CD4-positive, alpha-beta T cell treated with Interleukin-12 subunit alpha and Interleukin-12 subunit beta, for 1 hour (primary cell): ENCODE data around the gene HOXC12.

Experiments used
- DNase-seq: peaks from one replicate; pipeline ENCODE4 v3.0.0-alpha.2; 2020

HOXC12 gene, protein sequence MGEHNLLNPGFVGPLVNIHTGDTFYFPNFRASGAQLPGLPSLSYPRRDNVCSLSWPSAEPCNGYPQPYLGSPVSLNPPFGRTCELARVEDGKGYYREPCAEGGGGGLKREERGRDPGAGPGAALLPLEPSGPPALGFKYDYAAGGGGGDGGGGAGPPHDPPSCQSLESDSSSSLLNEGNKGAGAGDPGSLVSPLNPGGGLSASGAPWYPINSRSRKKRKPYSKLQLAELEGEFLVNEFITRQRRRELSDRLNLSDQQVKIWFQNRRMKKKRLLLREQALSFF

DNA sequence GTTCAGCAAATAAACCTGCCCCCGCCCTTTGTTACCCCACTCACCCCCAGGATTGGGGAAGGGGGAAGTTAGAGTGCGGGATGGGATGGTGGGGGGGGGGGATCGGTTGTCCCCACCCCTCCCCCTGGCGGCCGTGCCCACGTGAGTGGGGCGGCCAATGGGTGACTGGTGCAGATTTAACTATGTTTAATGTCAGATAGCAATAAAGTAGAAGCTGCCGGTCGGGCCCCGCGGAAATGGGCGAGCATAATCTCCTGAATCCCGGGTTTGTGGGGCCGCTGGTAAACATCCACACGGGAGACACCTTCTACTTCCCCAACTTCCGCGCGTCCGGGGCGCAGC, at the start of gene HOXC12:
Gene HOXC12, plus strand, starts transcription at position 210 of the 342 bp plus-strand sequence. Its CDS starts 27 bp downstream, at position 237.
- DNase-seq, result no peak

DNA sequence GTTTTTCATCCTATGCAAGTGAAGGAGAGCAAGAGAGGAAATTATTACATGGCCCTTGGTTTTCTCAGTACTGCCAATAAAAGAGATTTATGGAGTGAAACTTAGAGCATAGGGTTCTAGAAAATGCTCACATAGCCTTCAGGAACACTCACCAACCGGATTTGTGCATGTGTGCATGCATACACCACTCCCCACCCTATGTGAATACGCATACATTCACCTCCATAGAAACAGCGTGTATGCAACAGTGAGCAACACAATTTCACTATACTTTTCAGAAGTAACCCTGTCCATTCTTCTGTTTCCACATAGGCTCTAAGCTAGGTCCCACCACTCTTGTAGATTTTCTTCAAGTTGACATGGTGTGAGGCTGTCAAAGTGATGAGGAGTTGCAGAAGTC, 47.6 kb upstream of the HOXC12 start:
- DNase-seq, result no peak

DNA sequence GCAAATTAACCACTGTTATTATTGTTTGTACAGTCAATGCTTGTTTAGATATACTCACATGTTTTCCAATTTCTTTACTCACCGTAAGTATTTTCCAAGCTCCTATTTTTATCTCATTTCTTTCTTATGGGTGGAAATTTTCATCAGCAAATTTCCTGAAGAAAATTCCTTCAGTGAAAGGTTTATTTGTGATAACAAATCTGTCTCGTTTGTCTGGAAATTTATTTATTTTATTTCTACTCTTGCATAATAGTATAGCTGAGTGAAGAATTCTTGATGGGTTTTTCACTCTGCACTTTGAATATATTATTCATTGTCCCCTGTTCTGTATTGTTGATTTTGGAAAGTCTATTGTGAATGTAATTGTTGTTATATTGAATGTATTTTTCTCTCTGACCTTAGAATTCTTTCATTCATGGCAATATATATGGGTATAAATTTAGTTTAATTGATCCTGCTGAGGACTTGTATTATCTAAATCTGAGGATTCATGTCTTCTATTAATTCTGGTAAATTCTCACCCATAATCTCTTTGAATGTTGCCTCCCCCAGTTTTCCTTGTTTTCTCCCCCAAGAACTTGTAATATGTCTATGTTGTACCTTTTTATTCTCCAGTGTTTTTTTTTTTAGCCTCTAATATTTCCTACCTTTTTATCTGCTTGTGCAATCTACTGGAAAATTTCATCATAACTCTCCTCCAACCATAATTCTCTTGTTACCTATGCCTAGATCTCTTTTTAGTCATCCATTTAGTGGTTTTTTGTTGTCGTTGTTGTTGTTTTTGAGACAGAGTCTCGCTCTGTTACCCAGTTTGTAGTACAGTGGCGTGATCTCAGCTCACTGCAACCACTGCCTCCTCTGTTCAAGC, 37.7 kb upstream of the HOXC12 start:
- no peak for DNase-seq

DNA sequence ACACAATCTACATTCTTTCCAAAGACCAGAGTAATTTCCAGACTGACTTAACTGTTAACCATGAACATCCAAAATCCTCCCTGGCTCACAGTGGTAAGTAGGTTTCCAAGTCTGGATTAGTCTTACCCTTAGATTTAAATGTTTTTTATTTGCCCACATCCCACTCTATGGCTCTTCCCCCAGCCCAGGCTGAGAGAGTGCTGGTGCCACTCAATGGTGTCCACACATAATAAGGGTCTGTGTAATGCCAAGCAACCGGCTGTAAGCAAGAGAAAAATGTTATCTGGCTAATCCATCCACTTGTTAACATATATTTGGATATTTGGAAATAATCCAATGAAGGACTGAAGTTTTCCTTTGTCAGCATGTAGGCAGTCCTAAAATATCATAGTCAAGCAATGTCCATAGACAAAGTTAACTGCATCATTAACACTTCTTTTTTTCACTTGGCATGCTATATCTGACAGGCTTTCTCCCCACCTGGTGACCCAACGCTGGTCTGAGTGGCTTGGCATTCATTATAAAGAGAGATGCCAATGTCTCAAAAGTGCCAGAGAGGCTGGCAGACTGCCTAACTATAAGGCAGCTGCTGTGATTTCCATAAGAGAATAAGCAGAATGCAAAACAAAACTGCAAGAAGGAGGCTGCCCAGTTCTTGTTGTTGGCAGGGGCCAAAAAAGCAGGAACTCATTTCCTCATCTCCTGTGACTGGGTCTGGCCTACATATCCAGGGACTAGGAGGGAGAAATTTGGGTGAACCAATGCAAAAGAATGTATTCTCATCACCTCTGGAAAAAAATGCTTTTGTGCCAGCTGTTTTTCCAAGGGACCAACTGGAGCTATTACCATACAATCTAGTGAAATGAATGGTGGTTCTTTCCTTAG, 29.9 kb upstream of the HOXC12 start:
- DNase-seq, result no peak

DNA sequence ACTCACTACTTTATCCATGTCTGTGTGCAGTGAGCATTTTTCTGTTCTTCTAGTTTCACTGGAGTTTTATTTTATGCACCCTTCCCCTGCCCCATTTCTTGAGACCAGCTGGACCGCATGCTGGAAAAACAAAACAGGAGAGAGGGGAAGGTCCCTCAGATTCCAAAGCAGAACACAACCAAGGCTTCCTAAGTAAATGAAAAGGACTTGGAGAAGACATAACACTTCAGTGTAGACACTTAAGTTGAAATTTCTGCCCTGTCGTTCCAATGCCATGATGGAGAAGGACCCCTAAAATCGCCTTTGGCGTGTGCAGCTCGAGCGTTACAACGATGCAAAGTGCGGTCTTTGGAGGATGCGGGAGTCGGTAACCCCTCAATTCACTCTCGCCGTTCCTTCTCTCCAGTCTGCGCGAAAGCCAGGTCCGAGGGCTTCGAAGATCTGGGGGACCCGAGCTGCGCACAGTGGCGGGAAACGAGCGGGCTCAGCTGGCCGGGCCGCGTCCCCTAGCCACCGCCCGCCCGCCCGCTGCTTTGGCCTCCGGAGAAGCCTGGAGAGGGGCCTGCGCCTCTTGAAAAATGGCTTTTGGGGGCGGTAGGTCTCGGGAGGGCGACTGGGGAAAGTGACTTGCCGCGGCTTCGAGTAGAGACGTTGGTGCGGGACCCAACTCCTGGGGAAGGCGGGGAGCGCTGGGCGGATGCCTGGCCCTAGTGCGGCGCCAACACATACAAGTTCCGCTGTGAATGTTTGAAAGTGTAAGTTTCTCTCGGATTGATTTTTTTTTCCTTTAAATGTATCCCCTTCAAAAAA, 27.3 kb upstream of the HOXC12 start:
- no peak for DNase-seq

DNA sequence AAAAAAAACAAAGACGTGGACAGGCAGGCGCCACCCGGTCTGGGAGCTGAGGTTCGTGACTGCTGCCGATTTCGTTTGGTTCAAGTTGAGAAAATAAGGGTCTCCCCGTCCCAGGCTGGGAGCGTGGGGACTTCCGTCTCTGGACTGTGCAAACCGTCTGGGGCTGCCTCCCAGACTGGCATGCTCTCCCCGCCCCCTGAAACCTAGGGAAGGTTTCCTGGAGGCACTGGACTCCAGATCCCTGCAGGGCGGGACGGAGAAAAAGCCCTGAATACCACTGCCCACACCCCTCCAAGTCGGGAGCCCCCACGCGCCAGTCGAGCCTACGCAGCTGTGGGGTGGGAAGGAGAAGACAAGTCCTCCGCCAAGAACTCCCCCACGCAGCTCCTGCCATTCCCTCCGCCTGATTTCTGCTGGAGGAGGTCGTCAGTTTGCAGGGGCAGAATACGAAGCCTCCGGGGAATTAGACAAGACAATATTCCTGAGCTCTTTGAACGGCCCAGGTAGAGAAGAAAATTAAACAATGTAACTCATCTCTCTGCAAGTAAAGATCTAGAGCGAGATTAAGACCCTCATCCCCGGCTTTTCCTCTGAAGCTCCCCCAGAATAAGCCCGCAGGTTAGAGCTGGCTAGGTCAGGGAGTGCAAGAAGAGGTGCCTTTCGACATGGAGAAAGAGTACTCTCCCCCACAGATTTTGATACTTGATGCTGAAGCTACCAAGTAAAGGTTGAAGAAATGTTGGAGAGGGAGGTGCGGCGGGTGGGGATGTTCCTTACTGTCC, 26.5 kb upstream of the HOXC12 start:
- DNase-seq, result no peak

DNA sequence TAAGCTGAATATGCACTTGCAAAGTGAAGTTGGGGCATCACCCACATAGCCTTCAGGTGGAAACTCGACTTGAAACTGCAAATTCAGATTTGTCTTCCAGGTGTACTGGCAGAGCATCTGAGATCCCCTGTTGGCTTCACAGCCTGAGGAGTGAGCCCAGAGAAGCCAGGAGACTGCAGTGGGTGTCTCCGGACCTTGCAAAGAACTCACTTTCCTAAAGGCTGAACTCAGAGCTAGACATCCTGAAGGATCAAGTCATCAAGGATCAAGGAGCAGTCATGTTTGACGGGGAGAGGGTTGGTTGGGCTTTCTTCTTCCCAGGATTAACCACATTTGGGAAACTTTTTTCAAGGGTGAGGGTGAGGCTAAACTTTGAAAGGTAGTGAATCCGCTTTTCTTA, 25.2 kb upstream of the HOXC12 start:
- no peak for DNase-seq

DNA sequence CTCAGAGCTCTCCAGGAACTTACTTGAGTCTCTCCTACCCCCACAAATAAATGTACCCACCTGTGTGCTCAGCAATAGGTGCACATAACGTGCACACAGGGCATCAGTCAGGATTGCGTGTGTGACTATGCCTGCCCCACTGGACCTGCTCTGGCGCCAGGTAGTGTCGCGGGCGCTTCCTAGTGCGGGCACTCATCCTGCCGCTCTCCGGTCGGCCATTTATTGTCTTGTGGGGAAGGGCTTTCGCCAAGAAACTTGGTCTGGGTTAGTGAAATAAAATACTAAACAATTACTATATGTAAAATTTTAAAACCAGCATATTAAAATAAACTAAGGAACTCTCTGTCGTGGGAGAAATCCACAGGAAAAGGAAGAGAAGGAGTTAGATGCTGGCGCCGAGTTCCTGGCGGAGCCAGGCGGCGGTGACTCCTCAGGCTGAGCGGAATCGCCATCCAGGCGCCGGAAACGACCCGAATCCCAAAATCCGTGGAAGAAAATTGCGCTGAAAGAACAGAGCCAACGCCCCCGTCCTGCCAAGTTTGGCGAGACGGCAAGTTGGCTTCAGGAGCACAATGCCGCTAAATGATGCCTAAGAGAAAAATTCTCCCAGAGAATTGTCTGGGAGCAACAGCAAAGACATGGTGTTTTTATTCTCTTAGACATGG, 24.0 kb upstream of the HOXC12 start:
- no peak for DNase-seq

DNA sequence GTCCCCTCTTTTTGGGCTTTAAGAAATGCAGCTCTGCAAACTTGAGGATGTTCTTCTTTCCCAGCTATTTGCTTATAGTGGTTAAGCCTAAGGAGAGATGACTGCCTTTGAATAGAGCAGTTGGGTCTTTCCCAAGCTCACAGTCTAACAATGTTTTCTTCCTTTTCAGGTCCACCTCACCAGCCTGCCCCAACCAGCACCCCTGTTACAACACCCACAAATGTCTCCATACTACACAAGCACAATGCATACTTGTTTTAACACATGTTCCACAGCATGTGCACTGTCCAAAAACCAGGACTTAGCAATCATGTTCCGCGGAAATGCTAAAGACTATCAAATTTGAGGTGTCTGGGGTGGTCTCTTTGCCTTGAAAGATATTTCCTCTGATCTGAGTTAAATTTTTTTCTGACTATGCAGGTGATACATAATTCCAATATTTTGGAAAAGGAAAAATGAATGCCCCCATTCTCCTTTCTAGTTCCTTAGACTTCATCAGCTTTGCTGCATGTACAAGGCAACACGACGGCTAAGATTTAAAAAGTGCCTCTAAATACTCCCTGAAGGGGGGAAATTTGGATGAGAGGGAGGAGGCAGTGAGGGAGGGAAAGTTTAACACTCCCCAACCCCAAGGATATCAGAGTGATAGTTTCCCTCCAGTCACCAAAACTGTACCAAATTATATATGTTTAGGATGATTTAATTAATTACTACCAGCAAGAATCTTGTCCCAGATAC, 22.7 kb upstream of the HOXC12 start:
- DNase-seq, result no peak

DNA sequence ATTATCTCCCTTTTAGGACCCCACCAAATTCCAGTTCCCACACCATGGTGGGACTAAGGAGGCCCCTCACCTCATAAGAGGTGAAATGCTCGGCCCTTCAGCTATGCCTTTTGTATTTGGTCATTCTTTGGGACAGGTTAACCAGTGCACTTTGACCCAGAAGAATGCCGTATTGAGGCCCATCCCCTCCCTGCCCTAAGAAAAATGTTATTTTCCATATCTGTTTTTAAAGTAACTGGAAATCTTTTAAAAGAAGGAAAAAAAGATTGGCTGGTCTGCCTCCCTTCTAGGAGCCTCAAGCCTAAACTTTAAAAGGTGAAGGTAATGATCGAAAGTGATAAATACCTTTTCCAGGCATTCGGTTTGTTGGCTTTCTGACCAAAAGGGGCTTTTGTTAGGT, 21.8 kb upstream of the HOXC12 start:
- DNase-seq, result no peak

DNA sequence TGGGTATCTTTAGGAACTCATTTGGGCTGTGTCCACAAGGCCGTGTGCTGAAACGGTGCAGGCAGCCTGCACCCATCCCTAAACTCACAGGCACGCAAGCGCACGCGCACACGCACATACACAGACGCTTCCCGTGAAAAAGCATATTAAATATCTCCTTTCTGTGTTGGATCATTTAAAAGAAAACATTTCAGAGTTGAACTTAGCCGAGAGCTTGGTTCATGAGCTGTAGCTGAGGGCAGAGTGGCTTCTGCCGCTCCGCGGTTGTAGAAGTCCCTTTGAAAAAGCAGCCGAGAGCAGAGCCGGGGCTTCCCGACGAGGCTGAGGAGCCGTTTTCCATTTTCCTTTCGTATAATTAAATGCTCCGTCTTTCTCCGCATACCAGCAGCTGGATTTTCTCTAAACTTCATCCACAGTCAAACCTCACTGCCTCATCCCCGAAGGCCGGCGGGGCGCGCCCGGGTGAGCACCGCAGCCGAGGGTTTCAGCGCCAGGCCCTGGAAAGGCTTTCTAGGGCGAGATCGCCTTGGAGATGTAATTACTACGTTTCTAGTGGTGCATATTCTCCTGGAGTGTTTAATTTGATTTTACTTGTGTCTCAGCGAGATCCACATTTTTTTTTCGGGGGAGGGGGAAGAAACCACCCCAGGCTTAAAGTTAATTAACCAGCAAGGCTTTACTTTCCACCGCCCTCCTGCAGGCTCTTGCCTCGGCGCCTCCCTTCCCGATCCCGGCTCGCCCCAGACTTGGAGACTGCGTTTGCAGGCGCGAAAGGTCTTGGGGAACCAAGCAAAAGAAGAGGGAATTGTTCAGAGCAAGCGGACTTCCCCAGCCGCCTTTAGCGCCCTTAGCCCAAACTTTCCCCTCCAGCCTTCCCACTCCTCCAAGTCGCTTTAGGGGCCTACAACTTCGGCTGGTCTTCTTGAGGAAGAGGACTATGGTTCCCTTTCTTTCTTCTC, 19.0 kb upstream of the HOXC12 start:
- no peak for DNase-seq

DNA sequence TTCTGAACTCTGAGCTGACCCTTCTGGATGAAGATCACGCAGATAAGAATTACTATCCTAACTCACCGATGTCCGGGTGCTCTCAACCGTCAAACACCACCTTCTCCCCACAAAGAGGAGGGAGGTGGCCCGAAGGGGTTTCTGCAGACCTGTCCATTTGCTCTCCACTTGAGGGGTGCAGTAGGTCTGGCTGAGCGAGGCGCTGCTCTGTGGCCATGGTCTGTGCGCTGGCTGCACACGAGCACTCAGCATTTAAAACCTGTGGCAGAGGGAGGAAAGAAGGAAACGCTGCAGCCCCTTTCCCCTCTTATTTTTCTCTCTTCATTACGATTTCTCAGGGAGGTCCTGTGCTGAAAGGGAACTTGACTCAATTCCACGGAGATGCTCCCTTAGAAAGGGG, 17.6 kb upstream of the HOXC12 start:
- no peak for DNase-seq

DNA sequence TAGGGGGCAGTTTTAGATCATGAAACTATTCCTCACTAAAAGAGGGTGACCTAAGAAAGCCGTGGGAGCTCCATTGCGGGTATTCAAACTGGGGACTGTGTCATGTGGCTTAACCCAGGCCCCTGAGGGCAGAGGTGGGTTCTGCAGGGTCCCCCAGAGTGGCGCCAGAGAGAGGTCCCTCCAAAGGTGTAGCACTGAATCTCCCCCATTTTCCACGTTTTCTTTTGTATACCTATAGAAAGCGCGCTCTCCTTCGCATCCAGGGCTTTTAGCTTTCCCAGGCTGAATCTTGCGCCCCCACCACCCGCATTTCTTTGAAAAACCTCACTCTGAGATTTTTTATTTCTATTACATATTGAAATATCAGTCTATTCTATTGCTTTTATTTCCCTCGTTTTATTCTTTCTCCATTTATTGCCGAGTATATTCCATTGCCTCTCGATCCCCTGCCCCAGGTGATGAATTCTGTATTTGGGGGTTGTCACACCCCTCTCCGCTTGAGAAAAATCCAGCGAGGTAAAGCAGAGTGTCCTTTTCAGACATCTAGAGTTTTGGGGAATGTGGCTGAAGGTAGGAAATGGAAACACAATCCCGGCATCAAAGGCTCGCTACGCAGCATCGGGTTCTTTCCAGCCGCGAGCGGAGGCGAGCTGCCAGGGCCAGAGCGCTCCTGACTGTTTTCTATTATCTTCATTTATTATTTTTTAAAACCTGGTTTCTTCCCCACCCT, 16.9 kb upstream of the HOXC12 start:
- DNase-seq, result no peak

DNA sequence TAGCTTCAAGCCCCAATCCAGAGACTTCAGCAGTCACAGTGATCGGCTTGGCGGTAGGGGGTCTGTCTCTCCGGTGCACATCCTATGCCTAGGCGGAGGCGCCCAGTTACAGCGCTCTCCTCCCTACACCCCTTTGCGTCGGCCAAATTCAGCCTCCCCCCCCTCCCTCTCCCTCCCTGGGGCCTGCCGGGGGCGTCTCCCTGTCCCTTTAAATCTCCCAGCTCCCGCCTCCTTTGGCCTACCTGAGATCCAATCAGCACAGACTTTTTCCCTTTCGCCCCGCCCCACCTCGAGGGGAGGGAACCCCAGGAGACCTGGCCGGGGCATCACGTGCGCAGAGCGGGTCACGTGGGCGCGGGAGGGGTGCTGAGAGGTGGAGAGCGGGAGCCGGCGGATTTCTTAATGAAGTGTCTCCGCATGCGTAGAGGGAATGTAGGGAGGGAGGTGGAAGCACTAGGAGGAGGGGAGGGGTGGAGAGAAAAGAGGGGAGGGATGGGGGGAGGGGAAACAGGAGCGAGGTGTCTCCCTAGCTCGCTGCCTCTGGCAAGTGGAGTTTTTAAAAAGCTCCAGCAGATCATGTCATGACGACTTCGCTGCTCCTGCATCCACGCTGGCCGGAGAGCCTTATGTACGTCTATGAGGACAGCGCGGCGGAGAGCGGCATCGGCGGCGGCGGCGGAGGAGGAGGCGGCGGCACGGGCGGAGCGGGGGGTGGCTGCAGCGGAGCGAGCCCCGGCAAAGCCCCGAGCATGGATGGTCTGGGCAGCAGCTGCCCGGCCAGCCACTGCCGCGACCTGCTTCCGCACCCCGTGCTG, 16.2 kb upstream of the HOXC12 start, which contains the start of gene HOXC13:
Gene HOXC13, plus strand, starts transcription at position 506 of the 815 bp plus-strand sequence. Its CDS starts 76 bp downstream, at position 582.
- DNase-seq, result no peak

DNA sequence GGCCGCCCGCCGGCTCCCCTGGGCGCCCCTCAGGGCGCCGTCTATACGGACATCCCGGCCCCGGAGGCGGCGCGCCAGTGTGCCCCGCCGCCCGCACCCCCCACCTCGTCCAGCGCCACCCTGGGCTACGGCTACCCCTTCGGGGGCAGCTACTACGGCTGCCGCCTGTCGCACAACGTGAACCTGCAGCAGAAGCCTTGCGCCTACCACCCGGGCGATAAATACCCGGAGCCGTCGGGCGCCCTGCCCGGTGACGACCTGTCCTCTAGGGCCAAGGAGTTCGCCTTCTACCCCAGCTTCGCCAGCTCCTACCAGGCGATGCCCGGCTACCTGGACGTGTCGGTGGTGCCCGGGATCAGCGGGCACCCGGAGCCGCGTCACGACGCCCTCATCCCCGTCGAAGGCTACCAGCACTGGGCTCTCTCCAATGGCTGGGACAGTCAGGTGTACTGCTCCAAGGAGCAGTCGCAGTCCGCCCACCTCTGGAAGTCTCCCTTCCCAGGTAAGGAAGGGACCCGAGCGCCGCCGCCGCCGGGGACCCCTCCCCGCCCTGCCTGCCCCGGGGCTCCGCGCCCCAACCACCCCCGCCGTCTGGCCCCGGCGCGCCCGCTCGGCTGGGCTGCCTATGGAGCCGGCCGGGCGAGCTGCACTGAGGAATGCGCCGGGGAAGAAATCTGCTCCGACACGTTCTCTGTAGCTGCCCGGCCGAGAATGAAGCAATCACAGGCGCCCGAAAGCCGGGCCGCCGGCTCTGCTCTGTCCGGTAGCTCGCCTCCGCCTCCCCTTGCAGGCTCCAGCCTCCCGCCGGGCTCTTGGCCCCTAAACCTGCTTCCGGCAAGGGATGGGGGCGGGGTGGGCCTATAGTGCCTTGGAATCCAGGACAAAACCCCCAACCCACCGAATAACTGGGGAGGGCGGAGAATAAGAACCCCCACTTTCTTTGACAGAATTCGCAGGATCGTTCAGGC, 15.3 kb upstream of the HOXC12 start:
- DNase-seq, result no peak

DNA sequence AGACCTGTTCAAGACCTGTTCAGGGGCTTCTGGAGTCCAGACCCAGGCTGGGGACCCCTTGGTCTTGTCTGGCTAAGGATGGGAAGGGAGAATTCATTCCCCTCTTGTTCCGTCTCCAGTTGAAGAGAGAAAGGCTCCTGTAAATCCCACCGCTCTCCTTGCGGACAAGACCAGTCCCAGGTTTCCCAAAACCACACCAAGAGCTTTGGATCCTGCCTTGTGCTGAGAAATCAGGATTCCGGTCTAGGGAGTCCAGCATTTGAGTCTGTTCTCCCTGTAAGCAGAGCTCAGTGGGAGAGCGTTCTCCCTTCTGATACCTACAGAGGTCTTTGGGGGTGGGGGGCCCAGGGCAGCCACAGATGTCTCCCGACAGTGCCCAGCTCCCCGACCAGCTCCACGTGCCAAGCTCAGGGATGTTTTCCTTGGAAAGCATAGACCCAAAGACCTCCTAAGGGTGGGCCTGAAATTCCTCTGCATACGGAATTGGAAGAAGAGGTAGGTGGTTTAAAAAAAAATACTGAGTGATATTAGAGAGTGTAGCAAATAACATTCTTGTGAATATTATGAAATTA, 14.2 kb upstream of the HOXC12 start:
- DNase-seq, result no peak
